ENCODE results near the gene SLC7A1.
A peak's percentile ranks its signal among the peaks of the same experiment; 100 is the strongest.

Gene SLC7A1

DNA sequence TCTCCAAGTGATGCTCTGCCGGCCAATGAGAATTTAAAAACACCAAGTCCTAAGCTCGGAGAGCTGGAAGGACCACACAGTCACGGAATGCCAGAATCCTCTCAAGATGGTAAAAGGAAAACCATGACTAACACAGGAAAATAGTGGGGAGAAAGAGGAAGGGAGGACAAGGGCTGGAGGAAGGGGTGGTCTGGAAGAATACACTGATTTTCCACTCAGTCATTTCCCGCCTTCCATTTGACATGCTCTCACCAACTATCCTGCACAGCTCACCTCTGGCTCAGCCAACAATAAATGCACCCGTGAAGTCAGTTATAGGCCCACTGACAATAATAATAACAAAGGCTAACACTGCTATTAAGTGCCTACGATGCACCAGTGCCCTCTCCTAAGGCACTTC, 31.5 kb downstream of the SLC7A1 start:
- Histone ChIP-seq H3K4me1 (ENCODE audit: control insufficient read depth in 2 of 2, insufficient read depth in 2 of 2, low read length in 2 of 2) (peaks cover 2 to 5% of the 10 kb centered on the region in 2 donors), H3K27ac (ENCODE audit: low read depth in 2 of 2, low read length in 2 of 2) (no peak overlapping the region), H3K27me3 (ENCODE audit: control insufficient read depth in 2 of 2, insufficient read depth in 2 of 2, low read length in 2 of 2) (no peaks in the 10 kb centered on the region), H3K9ac (ENCODE audit: low read depth in 1 of 2, low read length in 2 of 2) (no peak overlapping the region), H3K36me3 (ENCODE audit: control insufficient read depth in 2 of 2, insufficient read depth in 2 of 2, low read length in 2 of 2) (no peaks in the 10 kb centered on the region), H3K9me3 (ENCODE audit: control insufficient read depth in 2 of 2, low read length in 2 of 2) (no peaks in the 10 kb centered on the region), H3K4me3 (ENCODE audit: low read length in 2 of 2) (no peak overlapping the region)

DNA sequence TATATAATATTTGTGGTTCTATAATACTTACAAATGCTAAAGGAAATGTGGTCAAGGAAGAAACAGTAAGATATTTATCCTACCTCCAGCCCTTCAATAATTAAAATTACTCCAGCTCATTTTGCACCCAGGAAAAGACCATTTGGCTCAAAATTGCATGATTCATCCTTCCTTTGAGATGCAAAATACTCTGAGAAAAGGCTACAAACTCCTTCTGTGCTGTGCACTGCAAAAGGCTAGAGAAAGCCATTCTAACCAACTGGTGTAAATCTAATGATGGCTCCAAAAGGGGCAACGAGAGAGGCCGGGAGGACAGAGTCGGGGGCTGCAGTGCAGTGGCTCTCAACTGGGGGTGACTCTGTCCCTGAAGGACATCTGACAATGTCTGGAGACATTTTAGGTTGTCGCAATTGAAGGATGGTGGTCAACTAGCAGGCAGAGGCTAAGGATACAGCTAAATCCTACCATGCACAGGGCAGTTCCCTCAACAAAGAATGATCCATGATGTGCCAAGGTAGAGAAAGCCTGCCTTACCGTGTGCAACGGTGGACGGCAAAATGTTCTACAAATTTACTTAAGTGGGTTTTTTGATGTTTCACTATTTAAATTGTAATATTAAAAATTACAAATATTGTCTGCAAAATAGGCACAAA, 32.6 kb downstream of the SLC7A1 start:
- H3K9ac ChIP-seq (ENCODE audit: low read depth in 1 of 2, low read length in 2 of 2): no peak overlapping the region
- peaks cover 2 to 4% of the 10 kb centered on the region in 2 donors for H3K4me1 ChIP-seq (ENCODE audit: control insufficient read depth in 2 of 2, insufficient read depth in 2 of 2, low read length in 2 of 2)
- H3K27me3 ChIP-seq (ENCODE audit: control insufficient read depth in 2 of 2, insufficient read depth in 2 of 2, low read length in 2 of 2): no peaks in the 10 kb centered on the region
- no peaks in the 10 kb centered on the region for H3K9me3 ChIP-seq (ENCODE audit: control insufficient read depth in 2 of 2, low read length in 2 of 2)
- no peak overlapping the region for H3K4me3 ChIP-seq (ENCODE audit: low read length in 2 of 2)
- no peaks in the 10 kb centered on the region for H3K36me3 ChIP-seq (ENCODE audit: control insufficient read depth in 2 of 2, insufficient read depth in 2 of 2, low read length in 2 of 2)
- H3K27ac ChIP-seq (ENCODE audit: low read depth in 2 of 2, low read length in 2 of 2): no peak overlapping the region

DNA sequence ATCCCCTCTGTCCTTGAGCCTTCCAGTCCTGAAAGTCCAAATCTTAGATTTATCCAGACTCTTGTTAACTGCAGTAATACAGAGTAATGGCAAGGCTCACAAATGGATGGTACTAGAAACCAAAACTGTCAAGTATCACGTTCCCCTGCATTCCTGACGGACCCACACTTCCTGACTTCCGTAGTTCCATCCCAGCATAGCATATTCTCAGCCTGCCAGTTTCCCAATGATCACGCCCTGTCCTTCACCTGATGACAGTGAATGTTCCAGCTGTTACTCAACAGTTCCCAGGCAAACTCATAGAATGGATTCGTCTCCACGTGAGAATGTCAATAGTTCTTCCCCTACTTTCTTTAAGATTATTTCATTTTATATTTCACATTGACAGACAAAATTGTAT, 33.6 kb downstream of the SLC7A1 start:
- no peaks in the 10 kb centered on the region for H3K36me3 ChIP-seq (ENCODE audit: control insufficient read depth in 2 of 2, insufficient read depth in 2 of 2, low read length in 2 of 2)
- H3K9me3 ChIP-seq (ENCODE audit: control insufficient read depth in 2 of 2, low read length in 2 of 2): no peaks in the 10 kb centered on the region
- no peak overlapping the region for H3K27ac ChIP-seq (ENCODE audit: low read depth in 2 of 2, low read length in 2 of 2)
- no peaks in the 10 kb centered on the region for H3K27me3 ChIP-seq (ENCODE audit: control insufficient read depth in 2 of 2, insufficient read depth in 2 of 2, low read length in 2 of 2)
- no peak overlapping the region for H3K4me3 ChIP-seq (ENCODE audit: low read length in 2 of 2)
- no peaks in the 10 kb centered on the region for H3K4me1 ChIP-seq (ENCODE audit: control insufficient read depth in 2 of 2, insufficient read depth in 2 of 2, low read length in 2 of 2)
- H3K9ac ChIP-seq (ENCODE audit: low read depth in 1 of 2, low read length in 2 of 2): no peak overlapping the region

DNA sequence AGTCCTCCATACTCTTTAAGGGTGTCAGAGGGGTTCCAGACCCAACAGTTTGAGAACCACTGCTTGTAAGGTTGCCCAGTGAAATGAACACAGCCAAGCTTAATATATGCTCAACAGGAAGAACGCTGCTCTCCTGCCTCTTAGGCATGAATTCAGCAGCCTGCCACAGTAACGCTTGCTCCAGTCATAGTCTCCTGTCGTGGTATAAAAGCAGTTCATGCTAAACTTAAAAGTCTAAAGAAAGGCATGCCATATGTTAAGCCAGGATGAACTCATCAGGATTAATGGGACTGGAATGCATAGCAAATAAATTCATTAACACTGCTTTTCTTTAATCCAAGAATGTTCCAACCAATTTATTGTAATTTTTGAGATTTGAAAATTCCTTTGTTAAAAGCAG, 38.7 kb downstream of the SLC7A1 start:
- Histone ChIP-seq H3K9me3 (ENCODE audit: control insufficient read depth in 2 of 2, low read length in 2 of 2) (no peaks in the 10 kb centered on the region), H3K27me3 (ENCODE audit: control insufficient read depth in 2 of 2, insufficient read depth in 2 of 2, low read length in 2 of 2) (no peaks in the 10 kb centered on the region), H3K27ac (ENCODE audit: low read depth in 2 of 2, low read length in 2 of 2) (no peak overlapping the region), H3K9ac (ENCODE audit: low read depth in 1 of 2, low read length in 2 of 2) (no peak overlapping the region), H3K36me3 (ENCODE audit: control insufficient read depth in 2 of 2, insufficient read depth in 2 of 2, low read length in 2 of 2) (peaks cover 2 to 12% of the 10 kb centered on the region in 2 donors), H3K4me1 (ENCODE audit: control insufficient read depth in 2 of 2, insufficient read depth in 2 of 2, low read length in 2 of 2) (no peaks in the 10 kb centered on the region), H3K4me3 (ENCODE audit: low read length in 2 of 2) (no peak overlapping the region)

DNA sequence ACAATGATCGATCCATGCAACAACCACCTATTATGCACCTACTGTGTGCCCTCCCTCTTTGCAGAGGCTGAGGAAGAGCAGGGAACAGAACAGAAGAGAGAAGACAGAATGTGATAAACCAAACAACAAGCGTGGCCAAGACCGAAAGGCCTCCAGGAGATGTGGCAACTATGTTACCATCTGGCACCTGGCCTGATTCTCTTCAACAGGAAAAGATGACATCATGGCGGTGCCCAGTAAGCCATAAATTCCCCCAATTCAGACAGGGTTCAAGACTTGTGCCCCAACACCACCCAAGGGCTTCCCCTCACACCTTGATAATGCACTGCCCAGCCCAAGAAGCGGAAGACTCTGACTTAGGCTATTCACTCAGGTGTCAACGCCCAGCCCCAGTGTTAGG, 44.3 kb downstream of the SLC7A1 start:
- no peak overlapping the region for H3K9ac ChIP-seq (ENCODE audit: low read depth in 1 of 2, low read length in 2 of 2)
- H3K27me3 ChIP-seq (ENCODE audit: control insufficient read depth in 2 of 2, insufficient read depth in 2 of 2, low read length in 2 of 2): no peaks in the 10 kb centered on the region
- no peak overlapping the region for H3K27ac ChIP-seq (ENCODE audit: low read depth in 2 of 2, low read length in 2 of 2)
- peaks cover 9 to 15% of the 10 kb centered on the region in 2 donors for H3K36me3 ChIP-seq (ENCODE audit: control insufficient read depth in 2 of 2, insufficient read depth in 2 of 2, low read length in 2 of 2)
- no peak overlapping the region for H3K4me3 ChIP-seq (ENCODE audit: low read length in 2 of 2)
- no peaks in the 10 kb centered on the region for H3K9me3 ChIP-seq (ENCODE audit: control insufficient read depth in 2 of 2, low read length in 2 of 2)
- H3K4me1 ChIP-seq (ENCODE audit: control insufficient read depth in 2 of 2, insufficient read depth in 2 of 2, low read length in 2 of 2): peaks cover 7 to 14% of the 10 kb centered on the region in 2 donors

DNA sequence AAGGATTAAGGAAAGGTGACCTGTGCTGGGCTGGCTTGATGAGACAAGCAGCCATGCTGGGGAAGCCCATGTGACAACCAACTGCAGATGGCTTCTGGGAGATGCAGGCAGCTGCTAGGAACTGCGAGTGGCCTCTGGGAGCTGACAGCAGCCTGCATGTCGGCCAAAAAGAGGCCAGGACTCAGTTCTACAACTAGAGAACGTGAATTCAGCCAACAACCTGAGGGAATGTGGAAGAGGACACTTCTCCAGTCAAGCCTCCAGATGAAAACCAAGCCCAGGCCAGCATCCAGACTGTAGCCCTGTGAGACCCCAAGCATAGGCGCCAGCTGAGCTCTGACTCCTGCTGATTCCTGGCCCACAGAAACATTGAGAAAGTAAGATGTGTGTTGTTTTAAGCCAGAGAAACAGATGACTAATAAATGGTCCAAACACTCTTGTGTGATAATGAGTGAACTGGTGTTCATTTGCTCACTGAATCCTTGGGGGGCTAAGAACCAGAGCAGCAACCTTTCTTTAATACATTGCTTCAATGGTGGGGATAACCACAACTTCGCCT, 45.0 kb downstream of the SLC7A1 start:
- Histone ChIP-seq H3K9me3 (ENCODE audit: control insufficient read depth in 2 of 2, low read length in 2 of 2) (no peaks in the 10 kb centered on the region), H3K4me1 (ENCODE audit: control insufficient read depth in 2 of 2, insufficient read depth in 2 of 2, low read length in 2 of 2) (peaks cover 7 to 14% of the 10 kb centered on the region in 2 donors), H3K36me3 (ENCODE audit: control insufficient read depth in 2 of 2, insufficient read depth in 2 of 2, low read length in 2 of 2) (peaks cover 13 to 15% of the 10 kb centered on the region in 2 donors), H3K9ac (ENCODE audit: low read depth in 1 of 2, low read length in 2 of 2) (no peak overlapping the region), H3K27ac (ENCODE audit: low read depth in 2 of 2, low read length in 2 of 2) (no peak overlapping the region), H3K27me3 (ENCODE audit: control insufficient read depth in 2 of 2, insufficient read depth in 2 of 2, low read length in 2 of 2) (no peaks in the 10 kb centered on the region), H3K4me3 (ENCODE audit: low read length in 2 of 2) (no peak overlapping the region)

DNA sequence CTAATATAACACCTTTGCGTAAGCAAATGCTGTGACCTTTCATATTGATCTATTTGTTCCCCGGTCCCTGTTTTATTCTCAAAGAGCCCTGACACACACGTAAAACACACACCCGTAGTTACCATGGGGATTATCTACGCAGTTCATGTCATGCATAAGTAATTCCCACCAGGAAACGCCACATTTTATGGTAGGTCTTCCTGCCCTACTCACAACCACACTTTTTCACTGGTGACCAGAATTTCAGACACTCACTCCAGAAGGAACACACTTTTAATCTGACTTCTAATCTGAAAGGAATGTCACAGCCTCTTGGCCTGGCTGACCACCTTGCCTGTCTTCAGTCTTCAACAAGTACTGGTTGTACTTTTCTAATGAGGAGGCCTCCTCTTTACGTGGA, 46.8 kb downstream of the SLC7A1 start:
- H3K27ac ChIP-seq (ENCODE audit: low read depth in 2 of 2, low read length in 2 of 2): peak overlapping the region; percentile 53 to 77
- H3K9ac ChIP-seq (ENCODE audit: low read depth in 1 of 2, low read length in 2 of 2): peak overlapping the region in 1 of 2 donors; percentile 30
- H3K4me3 ChIP-seq (ENCODE audit: low read length in 2 of 2): peak overlapping the region; percentile 45 to 49
- no peaks in the 10 kb centered on the region for H3K9me3 ChIP-seq (ENCODE audit: control insufficient read depth in 2 of 2, low read length in 2 of 2)
- no peaks in the 10 kb centered on the region for H3K27me3 ChIP-seq (ENCODE audit: control insufficient read depth in 2 of 2, insufficient read depth in 2 of 2, low read length in 2 of 2)
- peaks cover 7 to 14% of the 10 kb centered on the region in 2 donors for H3K4me1 ChIP-seq (ENCODE audit: control insufficient read depth in 2 of 2, insufficient read depth in 2 of 2, low read length in 2 of 2)
- peaks cover 13 to 14% of the 10 kb centered on the region in 2 donors for H3K36me3 ChIP-seq (ENCODE audit: control insufficient read depth in 2 of 2, insufficient read depth in 2 of 2, low read length in 2 of 2)

DNA sequence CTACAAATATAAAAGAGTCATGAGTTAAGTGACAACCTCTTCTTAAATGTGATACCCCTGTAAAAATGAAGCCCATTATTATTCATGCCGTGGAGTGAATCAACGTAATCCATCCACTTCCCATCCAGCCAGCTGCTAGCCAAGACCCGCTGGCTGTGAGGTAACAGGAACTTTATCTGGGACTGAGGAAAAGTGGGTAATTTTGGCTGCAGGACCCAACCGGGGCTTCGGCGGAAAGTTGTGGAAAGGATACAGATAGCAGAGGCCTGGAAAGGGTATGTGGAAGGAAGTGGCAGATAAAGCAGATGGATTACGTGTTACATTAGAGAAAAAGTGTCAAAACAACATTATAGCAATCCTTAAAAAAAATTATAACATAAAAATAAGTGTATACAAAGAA, 48.3 kb downstream of the SLC7A1 start:
- H3K36me3 ChIP-seq (ENCODE audit: control insufficient read depth in 2 of 2, insufficient read depth in 2 of 2, low read length in 2 of 2): peaks cover 3 to 11% of the 10 kb centered on the region in 2 donors
- no peak overlapping the region for H3K9ac ChIP-seq (ENCODE audit: low read depth in 1 of 2, low read length in 2 of 2)
- H3K27me3 ChIP-seq (ENCODE audit: control insufficient read depth in 2 of 2, insufficient read depth in 2 of 2, low read length in 2 of 2): no peaks in the 10 kb centered on the region
- no peak overlapping the region for H3K27ac ChIP-seq (ENCODE audit: low read depth in 2 of 2, low read length in 2 of 2)
- peaks cover 7 to 14% of the 10 kb centered on the region in 2 donors for H3K4me1 ChIP-seq (ENCODE audit: control insufficient read depth in 2 of 2, insufficient read depth in 2 of 2, low read length in 2 of 2)
- no peaks in the 10 kb centered on the region for H3K9me3 ChIP-seq (ENCODE audit: control insufficient read depth in 2 of 2, low read length in 2 of 2)
- H3K4me3 ChIP-seq (ENCODE audit: low read length in 2 of 2): no peak overlapping the region

DNA sequence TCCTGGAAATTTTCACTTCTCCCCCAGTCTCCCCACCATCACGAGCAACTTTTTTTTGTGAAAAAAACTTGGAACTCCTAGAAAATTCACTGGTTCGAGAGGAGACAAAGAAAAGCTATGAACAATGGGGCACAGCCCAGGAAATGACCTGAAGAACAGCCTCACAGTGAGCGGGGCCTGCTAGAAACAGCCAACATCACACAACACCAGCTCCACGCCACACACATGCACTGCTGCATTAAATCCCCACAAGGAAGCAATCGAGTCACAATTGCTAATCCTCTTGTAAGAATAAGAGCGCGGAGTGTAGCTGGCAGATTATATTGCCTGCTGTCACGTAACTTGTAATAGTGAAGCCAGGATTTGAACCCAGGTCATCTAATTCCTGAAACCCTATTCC, 48.8 kb downstream of the SLC7A1 start:
- H3K9me3 ChIP-seq (ENCODE audit: control insufficient read depth in 2 of 2, low read length in 2 of 2): no peaks in the 10 kb centered on the region
- H3K27me3 ChIP-seq (ENCODE audit: control insufficient read depth in 2 of 2, insufficient read depth in 2 of 2, low read length in 2 of 2): no peaks in the 10 kb centered on the region
- no peak overlapping the region for H3K27ac ChIP-seq (ENCODE audit: low read depth in 2 of 2, low read length in 2 of 2)
- H3K9ac ChIP-seq (ENCODE audit: low read depth in 1 of 2, low read length in 2 of 2): no peak overlapping the region
- H3K36me3 ChIP-seq (ENCODE audit: control insufficient read depth in 2 of 2, insufficient read depth in 2 of 2, low read length in 2 of 2): peaks cover 3 to 11% of the 10 kb centered on the region in 2 donors
- no peak overlapping the region for H3K4me3 ChIP-seq (ENCODE audit: low read length in 2 of 2)
- peaks cover 7 to 14% of the 10 kb centered on the region in 2 donors for H3K4me1 ChIP-seq (ENCODE audit: control insufficient read depth in 2 of 2, insufficient read depth in 2 of 2, low read length in 2 of 2)

DNA sequence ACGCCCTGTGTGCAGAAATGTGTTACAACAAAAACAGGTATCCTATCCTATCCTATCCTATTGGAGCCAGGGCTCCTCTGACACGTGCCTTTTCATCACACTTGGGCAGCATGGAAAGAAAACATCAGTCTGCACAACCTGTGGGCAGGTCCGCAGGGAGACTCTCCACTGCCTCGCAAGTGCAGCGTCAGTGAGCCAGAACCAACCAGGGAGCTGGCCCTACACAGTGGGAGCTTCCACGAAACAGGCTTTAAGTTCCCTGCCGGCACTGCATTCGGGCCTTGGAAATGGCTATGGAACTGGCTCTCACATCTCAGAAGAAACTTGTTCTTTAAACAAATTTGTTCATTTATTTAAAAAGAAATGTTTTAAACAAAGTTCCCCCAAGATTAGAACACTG, 49.5 kb downstream of the SLC7A1 start:
- Histone ChIP-seq H3K36me3 (ENCODE audit: control insufficient read depth in 2 of 2, insufficient read depth in 2 of 2, low read length in 2 of 2) (peaks cover 3 to 7% of the 10 kb centered on the region in 2 donors), H3K9me3 (ENCODE audit: control insufficient read depth in 2 of 2, low read length in 2 of 2) (no peaks in the 10 kb centered on the region), H3K4me3 (ENCODE audit: low read length in 2 of 2) (no peak overlapping the region), H3K4me1 (ENCODE audit: control insufficient read depth in 2 of 2, insufficient read depth in 2 of 2, low read length in 2 of 2) (peaks cover 7 to 14% of the 10 kb centered on the region in 2 donors), H3K9ac (ENCODE audit: low read depth in 1 of 2, low read length in 2 of 2) (no peak overlapping the region), H3K27ac (ENCODE audit: low read depth in 2 of 2, low read length in 2 of 2) (no peak overlapping the region), H3K27me3 (ENCODE audit: control insufficient read depth in 2 of 2, insufficient read depth in 2 of 2, low read length in 2 of 2) (no peaks in the 10 kb centered on the region)

Data from mucosa of rectum (tissue), 2 donors.